ENCODE data around the gene CBLL2.

The CBLL2 gene

GRCh38 chrX:22246620-22247019, 26.1 kb upstream of the CBLL2 start:
- no peak overlapping the region for H3K27ac ChIP-seq (ENCODE audit: low read depth, low read length)
- H3K79me2 ChIP-seq (ENCODE audit: insufficient read depth, low read length): no peaks in the 10 kb centered on the region
- no peaks in the 10 kb centered on the region for H4K20me1 ChIP-seq (ENCODE audit: low read depth, low read length)
- H3K4me3 ChIP-seq (ENCODE audit: insufficient read depth, low read length, poor library complexity, severe bottlenecking): no peak overlapping the region
- H3F3A ChIP-seq (ENCODE audit: insufficient read depth): no peaks in the 10 kb centered on the region
- H3K9ac ChIP-seq (ENCODE audit: low read length): no peak overlapping the region
- no peak for TF ChIP-seq EZH2phosphoT487 (conservative IDR thresholded peaks at IDR 0.05; ENCODE audit: low read length)
- TF ChIP-seq CTCF (IDR thresholded peaks at IDR 0.05; ENCODE audit: insufficient read depth, low read length, poor library complexity, severe bottlenecking): no peak
- H3K27me3 ChIP-seq (ENCODE audit: low read length): no peaks in the 10 kb centered on the region
- no peaks in the 10 kb centered on the region for H3K9me3 ChIP-seq (ENCODE audit: insufficient read depth, low read length)
- H3K36me3 ChIP-seq (ENCODE audit: low read length): no peaks in the 10 kb centered on the region
- H2AFZ ChIP-seq (ENCODE audit: low read depth, low read length, severe bottlenecking): no peak overlapping the region
- no peak overlapping the region for H3K4me2 ChIP-seq (ENCODE audit: low read depth, low read length, poor library complexity, severe bottlenecking)
- H3K9me2 ChIP-seq (replicated peaks; ENCODE audit: insufficient read depth, low read length): no peaks in the 10 kb centered on the region

- Histone ChIP-seq H3K36me3 (ENCODE audit: low read length) (no peaks in the 10 kb centered on the region), H3K27ac (ENCODE audit: low read depth, low read length) (no peak overlapping the region), H4K20me1 (ENCODE audit: low read depth, low read length) (no peaks in the 10 kb centered on the region), H2AFZ (ENCODE audit: low read depth, low read length, severe bottlenecking) (no peak overlapping the region), H3K27me3 (ENCODE audit: low read length) (no peaks in the 10 kb centered on the region), H3K9me3 (ENCODE audit: insufficient read depth, low read length) (no peaks in the 10 kb centered on the region), H3K4me2 (ENCODE audit: low read depth, low read length, poor library complexity, severe bottlenecking) (no peak overlapping the region), H3K4me3 (ENCODE audit: insufficient read depth, low read length, poor library complexity, severe bottlenecking) (no peak overlapping the region), H3F3A (ENCODE audit: insufficient read depth) (no peaks in the 10 kb centered on the region), H3K9ac (ENCODE audit: low read length) (no peak overlapping the region), H3K79me2 (ENCODE audit: insufficient read depth, low read length) (no peaks in the 10 kb centered on the region), H3K9me2 (replicated peaks; ENCODE audit: insufficient read depth, low read length) (no peaks in the 10 kb centered on the region)
- no peak for TF ChIP-seq EZH2phosphoT487 (conservative IDR thresholded peaks at IDR 0.05; ENCODE audit: low read length)
- no peak for TF ChIP-seq CTCF (IDR thresholded peaks at IDR 0.05; ENCODE audit: insufficient read depth, low read length, poor library complexity, severe bottlenecking)
Measured at GRCh38 chrX:22247169-22247568, 25.5 kb upstream of the CBLL2 start.

- Histone ChIP-seq H3K36me3 (ENCODE audit: low read length) (no peaks in the 10 kb centered on the region), H3K27me3 (ENCODE audit: low read length) (no peaks in the 10 kb centered on the region), H3K4me2 (ENCODE audit: low read depth, low read length, poor library complexity, severe bottlenecking) (no peak overlapping the region), H3K9me2 (replicated peaks; ENCODE audit: insufficient read depth, low read length) (no peaks in the 10 kb centered on the region), H4K20me1 (ENCODE audit: low read depth, low read length) (no peaks in the 10 kb centered on the region), H3K27ac (ENCODE audit: low read depth, low read length) (no peak overlapping the region), H3K79me2 (ENCODE audit: insufficient read depth, low read length) (no peaks in the 10 kb centered on the region), H3F3A (ENCODE audit: insufficient read depth) (no peaks in the 10 kb centered on the region), H3K9me3 (ENCODE audit: insufficient read depth, low read length) (no peaks in the 10 kb centered on the region), H3K9ac (ENCODE audit: low read length) (no peak overlapping the region), H3K4me3 (ENCODE audit: insufficient read depth, low read length, poor library complexity, severe bottlenecking) (no peak overlapping the region), H2AFZ (ENCODE audit: low read depth, low read length, severe bottlenecking) (no peak overlapping the region)
- no peak for TF ChIP-seq EZH2phosphoT487 (conservative IDR thresholded peaks at IDR 0.05; ENCODE audit: low read length)
- no peak for TF ChIP-seq CTCF (IDR thresholded peaks at IDR 0.05; ENCODE audit: insufficient read depth, low read length, poor library complexity, severe bottlenecking)
Measured at GRCh38 chrX:22248401-22248800, 24.3 kb upstream of the CBLL2 start.

Data from SU-DHL-6 (cell line).